Measurements from ENCODE around the gene CSPG4. TPM values are rescaled to one million over a fixed set of nuclear protein-coding genes. Genes with fewer than 3 reads are reported as not detected.

The CSPG4 gene
- total RNA-seq, 1 experiment from 2014 or later, result not detected

GRCh38 chr15:75671730-75672602 is 40.7 kb downstream of the CSPG4 start:
- no peaks in the 10 kb centered on the region for H3K9me3 ChIP-seq (ENCODE audit: low read length)
- H3K27ac ChIP-seq (ENCODE audit: low read length), result peak overlapping the region; percentile 94
- H3K4me3 ChIP-seq (ENCODE audit: low read length), result peak overlapping the region; percentile 66
- H3K36me3 ChIP-seq (ENCODE audit: insufficient read depth, low read length), result no peaks in the 10 kb centered on the region
- no peaks in the 10 kb centered on the region for H3K9me2 ChIP-seq (replicated peaks; ENCODE audit: insufficient read depth, low read length)
- no peaks in the 10 kb centered on the region for H3K27me3 ChIP-seq (ENCODE audit: low read length)
- H3K9ac ChIP-seq (ENCODE audit: low read length), result peak overlapping the region; percentile 80
- H2AFZ ChIP-seq (ENCODE audit: low read length), result peak overlapping the region; percentile 68; the same call in 1 of the 2 replicates
- H3K4me1 ChIP-seq (ENCODE audit: low read length), result peaks cover 65% of the 10 kb centered on the region
- H4K20me1 ChIP-seq (ENCODE audit: insufficient read depth, low read depth, low read length), result no peaks in the 10 kb centered on the region
- no peaks in the 10 kb centered on the region for H3K79me2 ChIP-seq (ENCODE audit: low read length)
- DNase-seq, result peak; percentile 76
- peak overlapping the region; percentile 95 for H3K4me2 ChIP-seq (ENCODE audit: low read depth, low read length, poor library complexity, severe bottlenecking)

GRCh38 chr15:75669879-75670212 is 42.8 kb downstream of the CSPG4 start:
- H3K9me3 ChIP-seq (ENCODE audit: low read length), result no peaks in the 10 kb centered on the region
- H2AFZ ChIP-seq (ENCODE audit: low read length), result no peak overlapping the region
- no peaks in the 10 kb centered on the region for H3K9me2 ChIP-seq (replicated peaks; ENCODE audit: insufficient read depth, low read length)
- no peaks in the 10 kb centered on the region for H3K36me3 ChIP-seq (ENCODE audit: insufficient read depth, low read length)
- H3K4me1 ChIP-seq (ENCODE audit: low read length), result peaks cover 59% of the 10 kb centered on the region
- no peak overlapping the region for H3K4me2 ChIP-seq (ENCODE audit: low read depth, low read length, poor library complexity, severe bottlenecking)
- no peaks in the 10 kb centered on the region for H3K27me3 ChIP-seq (ENCODE audit: low read length)
- no peaks in the 10 kb centered on the region for H3K79me2 ChIP-seq (ENCODE audit: low read length)
- DNase-seq, result no peak
- no peak overlapping the region for H3K9ac ChIP-seq (ENCODE audit: low read length)
- H4K20me1 ChIP-seq (ENCODE audit: insufficient read depth, low read depth, low read length), result no peaks in the 10 kb centered on the region
- no peak overlapping the region for H3K4me3 ChIP-seq (ENCODE audit: low read length)
- no peak overlapping the region for H3K27ac ChIP-seq (ENCODE audit: low read length)

- H3K9me3 ChIP-seq (ENCODE audit: low read length), result no peaks in the 10 kb centered on the region
- H3K36me3 ChIP-seq (ENCODE audit: insufficient read depth, low read length), result no peaks in the 10 kb centered on the region
- H3K4me3 ChIP-seq (ENCODE audit: low read length), result no peak overlapping the region
- H3K9ac ChIP-seq (ENCODE audit: low read length), result no peak overlapping the region
- H3K4me2 ChIP-seq (ENCODE audit: low read depth, low read length, poor library complexity, severe bottlenecking), result no peak overlapping the region
- no peaks in the 10 kb centered on the region for H3K9me2 ChIP-seq (replicated peaks; ENCODE audit: insufficient read depth, low read length)
- H3K79me2 ChIP-seq (ENCODE audit: low read length), result no peaks in the 10 kb centered on the region
- no peaks in the 10 kb centered on the region for H3K27me3 ChIP-seq (ENCODE audit: low read length)
- H4K20me1 ChIP-seq (ENCODE audit: insufficient read depth, low read depth, low read length), result no peaks in the 10 kb centered on the region
- no peak for DNase-seq
- no peak overlapping the region for H2AFZ ChIP-seq (ENCODE audit: low read length)
- H3K4me1 ChIP-seq (ENCODE audit: low read length), result peaks cover 54% of the 10 kb centered on the region
- no peak overlapping the region for H3K27ac ChIP-seq (ENCODE audit: low read length)
These were observed 43.3 kb downstream of the CSPG4 start for GRCh38 chr15:75669191-75669878.

- H3K9me2 ChIP-seq (replicated peaks; ENCODE audit: insufficient read depth, low read length), result no peaks in the 10 kb centered on the region
- H3K27me3 ChIP-seq (ENCODE audit: low read length), result no peaks in the 10 kb centered on the region
- H3K27ac ChIP-seq (ENCODE audit: low read length), result no peak overlapping the region
- H2AFZ ChIP-seq (ENCODE audit: low read length), result no peak overlapping the region
- H3K9me3 ChIP-seq (ENCODE audit: low read length), result no peaks in the 10 kb centered on the region
- no peaks in the 10 kb centered on the region for H3K36me3 ChIP-seq (ENCODE audit: insufficient read depth, low read length)
- peak overlapping the region; percentile 32 for H3K4me2 ChIP-seq (ENCODE audit: low read depth, low read length, poor library complexity, severe bottlenecking)
- no peak overlapping the region for H3K4me3 ChIP-seq (ENCODE audit: low read length)
- peaks cover 31% of the 10 kb centered on the region for H3K4me1 ChIP-seq (ENCODE audit: low read length)
- no peaks in the 10 kb centered on the region for H3K79me2 ChIP-seq (ENCODE audit: low read length)
- DNase-seq, result peak; percentile 67
- no peak overlapping the region for H3K9ac ChIP-seq (ENCODE audit: low read length)
- H4K20me1 ChIP-seq (ENCODE audit: insufficient read depth, low read depth, low read length), result no peaks in the 10 kb centered on the region
These were observed 45.7 kb downstream of the CSPG4 start for GRCh38 chr15:75666823-75667501.

- DNase-seq, result no peak
- H3K9me3 ChIP-seq (ENCODE audit: low read length), result no peaks in the 10 kb centered on the region
- no peak overlapping the region for H3K4me3 ChIP-seq (ENCODE audit: low read length)
- no peak overlapping the region for H3K27ac ChIP-seq (ENCODE audit: low read length)
- peaks cover 12% of the 10 kb centered on the region for H3K4me1 ChIP-seq (ENCODE audit: low read length)
- H3K79me2 ChIP-seq (ENCODE audit: low read length), result no peaks in the 10 kb centered on the region
- no peak overlapping the region for H3K4me2 ChIP-seq (ENCODE audit: low read depth, low read length, poor library complexity, severe bottlenecking)
- no peaks in the 10 kb centered on the region for H3K9me2 ChIP-seq (replicated peaks; ENCODE audit: insufficient read depth, low read length)
- no peaks in the 10 kb centered on the region for H3K36me3 ChIP-seq (ENCODE audit: insufficient read depth, low read length)
- no peaks in the 10 kb centered on the region for H3K27me3 ChIP-seq (ENCODE audit: low read length)
- no peak overlapping the region for H2AFZ ChIP-seq (ENCODE audit: low read length)
- no peaks in the 10 kb centered on the region for H4K20me1 ChIP-seq (ENCODE audit: insufficient read depth, low read depth, low read length)
- no peak overlapping the region for H3K9ac ChIP-seq (ENCODE audit: low read length)
These were observed 48.7 kb downstream of the CSPG4 start for GRCh38 chr15:75663931-75664421.

GRCh38 chr15:75662823-75663519 is 49.7 kb downstream of the CSPG4 start:
- no peaks in the 10 kb centered on the region for H3K9me2 ChIP-seq (replicated peaks; ENCODE audit: insufficient read depth, low read length)
- H3K27ac ChIP-seq (ENCODE audit: low read length), result no peak overlapping the region
- no peaks in the 10 kb centered on the region for H3K27me3 ChIP-seq (ENCODE audit: low read length)
- H2AFZ ChIP-seq (ENCODE audit: low read length), result no peak overlapping the region
- no peak for DNase-seq
- peaks cover 12% of the 10 kb centered on the region for H3K4me1 ChIP-seq (ENCODE audit: low read length)
- H3K36me3 ChIP-seq (ENCODE audit: insufficient read depth, low read length), result no peaks in the 10 kb centered on the region
- H3K9ac ChIP-seq (ENCODE audit: low read length), result no peak overlapping the region
- H3K4me3 ChIP-seq (ENCODE audit: low read length), result no peak overlapping the region
- no peaks in the 10 kb centered on the region for H3K79me2 ChIP-seq (ENCODE audit: low read length)
- H4K20me1 ChIP-seq (ENCODE audit: insufficient read depth, low read depth, low read length), result no peaks in the 10 kb centered on the region
- H3K4me2 ChIP-seq (ENCODE audit: low read depth, low read length, poor library complexity, severe bottlenecking), result no peak overlapping the region
- no peaks in the 10 kb centered on the region for H3K9me3 ChIP-seq (ENCODE audit: low read length)

GRCh38 chr15:75661756-75662140 is 50.9 kb downstream of the CSPG4 start:
- Histone ChIP-seq H3K9ac (ENCODE audit: low read length) (no peak overlapping the region), H3K79me2 (ENCODE audit: low read length) (no peaks in the 10 kb centered on the region)

More at GRCh38 chr15:75661756-75662140, 50.9 kb downstream of the CSPG4 start:
- Histone ChIP-seq H3K36me3 (ENCODE audit: insufficient read depth, low read length) (no peaks in the 10 kb centered on the region), H3K4me3 (ENCODE audit: low read length) (no peak overlapping the region), H3K27ac (ENCODE audit: low read length) (no peak overlapping the region), H3K27me3 (ENCODE audit: low read length) (no peaks in the 10 kb centered on the region), H2AFZ (ENCODE audit: low read length) (no peak overlapping the region), H3K4me2 (ENCODE audit: low read depth, low read length, poor library complexity, severe bottlenecking) (no peak overlapping the region), H3K9me2 (replicated peaks; ENCODE audit: insufficient read depth, low read length) (no peaks in the 10 kb centered on the region), H3K9me3 (ENCODE audit: low read length) (no peaks in the 10 kb centered on the region), H3K4me1 (ENCODE audit: low read length) (peaks cover 6% of the 10 kb centered on the region), H4K20me1 (ENCODE audit: insufficient read depth, low read depth, low read length) (no peaks in the 10 kb centered on the region)
- no peak for DNase-seq
